Natural killer cell (primary cell): ENCODE results near the gene ENDOU. TPM values are rescaled to one million over a fixed set of nuclear protein-coding genes. Genes with fewer than 3 reads are reported as not detected.

Experiments used
- ATAC-seq, 3 donors: fragments of 150-1000 bp in 2 of 3; fragments of 200-7000 bp in 1 of 3; cut with Tn5 transposase; 1 replicate in 1 of 3; 2 replicates in 2 of 3; pipeline ENCODE4 v1.10.0; 2021; ENCODE audit warnings: mild to moderate bottlenecking in 2 of 3, moderate library complexity in 2 of 3
- DNase-seq, 2 donors: peaks; one replicate each; pipeline versions ENCODE4 v3.0.0 to v3.0.0-alpha.2; 2013 to 2021; ENCODE audit warnings: mixed read lengths in 1 of 2
- H3K27ac ChIP-seq: one replicate; pipeline ENCODE4 v1.5.1; 2013; ENCODE audit warnings: mild to moderate bottlenecking, low read length
- H3K27me3 ChIP-seq: one replicate; pipeline ENCODE4 v1.6.1; 2013; ENCODE audit warnings: low read length; ENCODE audit not compliant: control insufficient read depth, insufficient read depth
- H3K36me3 ChIP-seq: one replicate; pipeline ENCODE4 v1.6.1; 2013; ENCODE audit warnings: low read length; ENCODE audit not compliant: control insufficient read depth, insufficient read depth
- H3K4me1 ChIP-seq: one replicate; pipeline ENCODE4 v1.6.1; 2013; ENCODE audit warnings: low read length; ENCODE audit not compliant: control insufficient read depth, insufficient read depth
- H3K4me3 ChIP-seq: one replicate; pipeline ENCODE4 v1.5.1; 2013; ENCODE audit warnings: low read length
- H3K9me3 ChIP-seq: one replicate; pipeline ENCODE4 v1.6.1; 2013; ENCODE audit warnings: low read length; ENCODE audit not compliant: control insufficient read depth, insufficient read depth
- H3K27ac Mint-ChIP-seq, 2 donors: one replicate each; pipeline ENCODE4 v1.8.0; 2022; ENCODE audit warnings: mild to moderate bottlenecking in 2 of 2, mixed read lengths in 2 of 2, moderate library complexity in 1 of 2
- H3K27me3 Mint-ChIP-seq, 2 donors: one replicate each; pipeline ENCODE4 v1.8.0; 2022; ENCODE audit warnings: low read depth in 2 of 2, mixed read lengths in 2 of 2
- H3K36me3 Mint-ChIP-seq: one replicate; pipeline ENCODE4 v1.8.0; 2022; ENCODE audit warnings: mixed read lengths
- H3K4me1 Mint-ChIP-seq, 2 donors: one replicate each; pipeline ENCODE4 v1.8.0; 2022; ENCODE audit warnings: mixed read lengths in 2 of 2
- H3K4me3 Mint-ChIP-seq: one replicate; pipeline ENCODE4 v1.8.0; 2022; ENCODE audit warnings: mild to moderate bottlenecking, moderate library complexity, mixed read lengths
- H3K9me3 Mint-ChIP-seq, 2 donors: one replicate each; pipeline ENCODE4 v1.8.0; 2022; ENCODE audit warnings: mixed read lengths in 2 of 2
- CTCF ChIP-seq: fragments of 200-600 bp; IDR thresholded peaks from one replicate; pipeline ENCODE4 v1.8.0; 2022; ENCODE audit warnings: antibody characterized with exemption
- WGBS: methylation state at CpG from one replicate; pipeline ENCODE4 v1.1.7; 2013; ENCODE audit warnings: missing lambda C conversion rate; ENCODE audit not compliant: insufficient coverage; 5-methylcytosine and 5-hydroxymethylcytosine counted together
- intact Hi-C: fragments of 100-400 bp; cut with micrococcal nuclease; formaldehyde crosslinking; loops from one replicate; pipeline ENCODE4 v1.14.2; 2022
- total RNA-seq, 4 donors: library from RNA; stranded (reverse); fragments of 120-200 nt in 1 of 4; gene quantifications; one replicate each; pipeline versions ENCODE4 v1.2.3 to v1.2.4, GENCODE V29; 2013 to 2022

Gene ENDOU
- total RNA-seq, 3 donors from 2014 or later (not counting 1 experiment from before 2014, with no cell fraction given), result 0.20 to 0.41 (median 0.24) TPM

- Mint-ChIP-seq H3K27ac (no peak overlapping the region), H3K27me3 (peaks cover 0 to 5% of the 10 kb centered on the region in 2 donors), H3K4me3 (no peak overlapping the region), H3K36me3 (no peaks in the 10 kb centered on the region), H3K9me3 (no peaks in the 10 kb centered on the region), H3K4me1 (peaks cover 6 to 12% of the 10 kb centered on the region in 2 donors)
- intact Hi-C loops, result no loop called here
- no peak for ATAC-seq
- Histone ChIP-seq H3K36me3 (no peaks in the 10 kb centered on the region), H3K27ac (no peak overlapping the region), H3K4me1 (peaks cover 18% of the 10 kb centered on the region), H3K4me3 (no peak overlapping the region), H3K9me3 (no peaks in the 10 kb centered on the region), H3K27me3 (no peaks in the 10 kb centered on the region)
- WGBS, result 75% methylated on average over 11 of the region's 11 CpGs
- no peak for TF ChIP-seq CTCF
- no peak for DNase-seq
Observed at GRCh38 chr12:47753021-47754001, 28.0 kb upstream of the ENDOU start.

GRCh38 chr12:47752552-47752951, 27.3 kb upstream of the ENDOU start:
- DNase-seq, result no peak
- no peak overlapping the region for H3K4me3 ChIP-seq
- H3K4me1 Mint-ChIP-seq, result peaks cover 6% of the 10 kb centered on the region in 2 donors
- H3K36me3 Mint-ChIP-seq, result no peaks in the 10 kb centered on the region
- H3K4me1 ChIP-seq, result peaks cover 11% of the 10 kb centered on the region
- H3K27me3 ChIP-seq, result no peaks in the 10 kb centered on the region
- ATAC-seq, result no peak
- H3K27me3 Mint-ChIP-seq, result peaks cover 0 to 5% of the 10 kb centered on the region in 2 donors
- intact Hi-C loops, result no loop called here
- no peaks in the 10 kb centered on the region for H3K36me3 ChIP-seq
- WGBS, result 90% methylated on average over 7 of the region's 7 CpGs
- no peaks in the 10 kb centered on the region for H3K9me3 Mint-ChIP-seq
- H3K9me3 ChIP-seq, result no peaks in the 10 kb centered on the region
- H3K27ac Mint-ChIP-seq, result no peak overlapping the region
- H3K27ac ChIP-seq, result no peak overlapping the region
- no peak for TF ChIP-seq CTCF
- H3K4me3 Mint-ChIP-seq, result no peak overlapping the region

GRCh38 chr12:47752121-47752520, 26.8 kb upstream of the ENDOU start:
- peaks cover 9% of the 10 kb centered on the region for H3K4me1 ChIP-seq
- no peak overlapping the region for H3K4me3 ChIP-seq
- no peak overlapping the region for H3K4me3 Mint-ChIP-seq
- H3K27ac Mint-ChIP-seq, result no peak overlapping the region
- H3K9me3 ChIP-seq, result no peaks in the 10 kb centered on the region
- peaks cover 0 to 5% of the 10 kb centered on the region in 2 donors for H3K27me3 Mint-ChIP-seq
- no peaks in the 10 kb centered on the region for H3K36me3 Mint-ChIP-seq
- H3K27ac ChIP-seq, result no peak overlapping the region
- no peak for TF ChIP-seq CTCF
- no peaks in the 10 kb centered on the region for H3K27me3 ChIP-seq
- ATAC-seq (no peak), DNase-seq (no peak)
- intact Hi-C loops, result no loop called here
- no peaks in the 10 kb centered on the region for H3K9me3 Mint-ChIP-seq
- no peaks in the 10 kb centered on the region for H3K36me3 ChIP-seq
- peaks cover 1 to 6% of the 10 kb centered on the region in 2 donors for H3K4me1 Mint-ChIP-seq
- 95% methylated on average over 4 of the region's 4 CpGs for WGBS
